HG02973 (cell line): Measurements from ENCODE around the gene GNE.
"Not testable (repeated sequence)": the region's sequence is repeated elsewhere in the genome, so short reads cannot be mapped to it uniquely, and the experiment has no call there.

ENCODE experiments used
- ATAC-seq: cut with Tn5 transposase; IDR thresholded peaks from one replicate; pipeline ENCODE4 v1.9.1; 2021; ENCODE audit warnings: moderate library complexity; ENCODE audit not compliant: unreplicated experiment

GNE gene

GRCh38 chr9:36268007-36268427 is 9.8 kb upstream of the GNE start:
- no peak for ATAC-seq

- no peak for ATAC-seq
These were observed 6.6 kb upstream of the GNE start for GRCh38 chr9:36264896-36265295.

GRCh38 chr9:36263683-36264082 is 5.4 kb upstream of the GNE start:
- ATAC-seq, result no peak

- no peak for ATAC-seq
These were observed 817 bp upstream of the GNE start for GRCh38 chr9:36258996-36259533.

- ATAC-seq, result no peak
These were observed 6.8 kb downstream of the GNE start for GRCh38 chr9:36251428-36251827.

- no peak for ATAC-seq
These were observed 8.2 kb downstream of the GNE start for GRCh38 chr9:36250079-36250478.

GRCh38 chr9:36249189-36249588 is 9.1 kb downstream of the GNE start:
- ATAC-seq, result no peak

- not testable (repeated sequence) for ATAC-seq
These were observed 10.2 kb downstream of the GNE start for GRCh38 chr9:36248061-36248460.

GRCh38 chr9:36247356-36247755 is 10.9 kb downstream of the GNE start:
- ATAC-seq, result no peak

GRCh38 chr9:36245906-36246305 is 12.3 kb downstream of the GNE start:
- ATAC-seq, result no peak

- ATAC-seq, result not testable (repeated sequence)
These were observed 18.6 kb downstream of the GNE start for GRCh38 chr9:36239675-36240074.

GRCh38 chr9:36239205-36239604 is 19.0 kb downstream of the GNE start:
- not testable (repeated sequence) for ATAC-seq

GRCh38 chr9:36237230-36237629 is 21.0 kb downstream of the GNE start:
- ATAC-seq, result no peak

GRCh38 chr9:36222449-36222848 is 35.8 kb downstream of the GNE start:
- no peak for ATAC-seq

GRCh38 chr9:36221667-36222066 is 36.6 kb downstream of the GNE start:
- ATAC-seq, result no peak

GRCh38 chr9:36218411-36218901 is 39.8 kb downstream of the GNE start:
- ATAC-seq, result no peak

GRCh38 chr9:36218011-36218410 is 40.2 kb downstream of the GNE start:
- no peak for ATAC-seq

GRCh38 chr9:36217256-36217968 is 40.8 kb downstream of the GNE start:
- no peak for ATAC-seq

GRCh38 chr9:36214571-36214970 is 43.7 kb downstream of the GNE start:
- no peak for ATAC-seq

GRCh38 chr9:36213989-36214388 is 44.3 kb downstream of the GNE start:
- no peak for ATAC-seq

- ATAC-seq, result no peak
These were observed 44.9 kb downstream of the GNE start for GRCh38 chr9:36213387-36213786.

- ATAC-seq, result no peak
These were observed 46.7 kb downstream of the GNE start for GRCh38 chr9:36211510-36211909.

- no peak for ATAC-seq
These were observed 47.5 kb downstream of the GNE start for GRCh38 chr9:36210722-36211121.
